ENCODE data around the gene CTSD. TPM values are rescaled to one million over a fixed set of nuclear protein-coding genes. Genes with fewer than 3 reads are reported as not detected.
A peak's percentile ranks its signal among the peaks of the same experiment; 100 is the strongest.

The CTSD gene
- total and polyA plus RNA-seq, 11 donors, result 420 to 1,779 (median 722) TPM

- DNase-seq (no peak), ATAC-seq (no peak)
- peaks cover 0 to 44% (median 16%) of the 10 kb centered on the region in 9 donors for H3K27me3 ChIP-seq
- 64 to 70% (median 65%) methylated on average over 11 of the region's 11 CpGs for WGBS, 4 donors
- no peak overlapping the region for H3K4me3 ChIP-seq
- H3K9me3 ChIP-seq, result no peaks in the 10 kb centered on the region
- H3K27ac ChIP-seq, result no peak overlapping the region
- H3K4me1 ChIP-seq, result peaks cover 0 to 8% (median 0%) of the 10 kb centered on the region in 12 donors
- TF ChIP-seq POLR2A (IDR thresholded peaks at IDR 0.05), result no peak
- TF ChIP-seq CTCF (IDR thresholded peaks at IDR 0.05), result no peak
- intact Hi-C loops (cut with DNase I), result no loop called here
- no peaks in the 10 kb centered on the region for H3K36me3 ChIP-seq
Observed at GRCh38 chr11:1727096-1727690, 36.5 kb downstream of the CTSD start.

GRCh38 chr11:1719781-1720180, 43.9 kb downstream of the CTSD start:
- DNase-seq (no peak), ATAC-seq (no peak)
- Histone ChIP-seq H3K27ac (no peak overlapping the region), H3K36me3 (no peaks in the 10 kb centered on the region), H3K27me3 (peaks cover 0 to 10% (median 0%) of the 10 kb centered on the region in 9 donors), H3K4me3 (no peak overlapping the region), H3K4me1 (peaks cover 0 to 7% (median 0%) of the 10 kb centered on the region in 12 donors), H3K9me3 (no peaks in the 10 kb centered on the region)
- intact Hi-C loops (cut with DNase I), result loop anchor here in 3 of 10 donors (5.0 to 10.0 kb wide), 3 partner anchors 33 to 85 kb away; partner anchors contain the start of genes CTSD (in 1 of the 3) and IFITM10 (in 1 of the 3)
- TF ChIP-seq CTCF (IDR thresholded peaks at IDR 0.05), result no peak
- no peak for TF ChIP-seq POLR2A (IDR thresholded peaks at IDR 0.05)
- 75 to 84% (median 78%) methylated on average over 8 of the region's 8 CpGs for WGBS, 4 donors

- intact Hi-C loops (cut with DNase I), result loop anchor here in 3 of 10 donors (5.0 to 10.0 kb wide), 3 partner anchors 34 to 86 kb away; partner anchors contain the start of genes CTSD (in 1 of the 3) and IFITM10 (in 1 of the 3)
- peak overlapping the region in 8 of 12 donors; percentile 42 to 80 (median 64) for H3K27ac ChIP-seq
- no peaks in the 10 kb centered on the region for H3K36me3 ChIP-seq
- H3K4me3 ChIP-seq, result no peak overlapping the region
- TF ChIP-seq CTCF (IDR thresholded peaks at IDR 0.05), result no peak
- TF ChIP-seq POLR2A (IDR thresholded peaks at IDR 0.05), result no peak
- no peak for ATAC-seq
- peaks cover 0 to 7% (median 0%) of the 10 kb centered on the region in 9 donors for H3K27me3 ChIP-seq
- peaks cover 0 to 7% (median 0%) of the 10 kb centered on the region in 12 donors for H3K4me1 ChIP-seq
- 91 to 94% (median 93%) methylated on average over 15 of the region's 15 CpGs for WGBS, 4 donors
- no peaks in the 10 kb centered on the region for H3K9me3 ChIP-seq
- no peak for DNase-seq
Observed at GRCh38 chr11:1718326-1718725, 45.4 kb downstream of the CTSD start.

GRCh38 chr11:1717745-1718144, 46.0 kb downstream of the CTSD start:
- 48 to 54% (median 50%) methylated on average over 8 of the region's 8 CpGs for WGBS, 4 donors
- H3K27ac ChIP-seq, result peak overlapping the region in 8 of 12 donors; percentile 42 to 80 (median 64)
- peak in 4 of 5 donors; percentile 31 to 76 (median 52) for DNase-seq
- H3K36me3 ChIP-seq, result no peaks in the 10 kb centered on the region
- intact Hi-C loops (cut with DNase I), result loop anchor here in 3 of 10 donors (5.0 to 10.0 kb wide), 3 partner anchors 35 to 87 kb away; partner anchors contain the start of genes CTSD (in 1 of the 3) and IFITM10 (in 1 of the 3)
- H3K4me3 ChIP-seq, result no peak overlapping the region
- no peak for TF ChIP-seq POLR2A (IDR thresholded peaks at IDR 0.05)
- TF ChIP-seq CTCF (IDR thresholded peaks at IDR 0.05), result no peak
- no peaks in the 10 kb centered on the region for H3K9me3 ChIP-seq
- H3K4me1 ChIP-seq, result peaks cover 0 to 7% (median 0%) of the 10 kb centered on the region in 12 donors
- ATAC-seq, result peak; percentile 64 to 83 (median 74)
- H3K27me3 ChIP-seq, result peaks cover 0 to 6% (median 0%) of the 10 kb centered on the region in 9 donors
